ENCODE measurements around the gene IL13.
"Not testable (repeated sequence)": the region's sequence is repeated elsewhere in the genome, so short reads cannot be mapped to it uniquely, and the experiment has no call there.

The IL13 gene

DNA sequence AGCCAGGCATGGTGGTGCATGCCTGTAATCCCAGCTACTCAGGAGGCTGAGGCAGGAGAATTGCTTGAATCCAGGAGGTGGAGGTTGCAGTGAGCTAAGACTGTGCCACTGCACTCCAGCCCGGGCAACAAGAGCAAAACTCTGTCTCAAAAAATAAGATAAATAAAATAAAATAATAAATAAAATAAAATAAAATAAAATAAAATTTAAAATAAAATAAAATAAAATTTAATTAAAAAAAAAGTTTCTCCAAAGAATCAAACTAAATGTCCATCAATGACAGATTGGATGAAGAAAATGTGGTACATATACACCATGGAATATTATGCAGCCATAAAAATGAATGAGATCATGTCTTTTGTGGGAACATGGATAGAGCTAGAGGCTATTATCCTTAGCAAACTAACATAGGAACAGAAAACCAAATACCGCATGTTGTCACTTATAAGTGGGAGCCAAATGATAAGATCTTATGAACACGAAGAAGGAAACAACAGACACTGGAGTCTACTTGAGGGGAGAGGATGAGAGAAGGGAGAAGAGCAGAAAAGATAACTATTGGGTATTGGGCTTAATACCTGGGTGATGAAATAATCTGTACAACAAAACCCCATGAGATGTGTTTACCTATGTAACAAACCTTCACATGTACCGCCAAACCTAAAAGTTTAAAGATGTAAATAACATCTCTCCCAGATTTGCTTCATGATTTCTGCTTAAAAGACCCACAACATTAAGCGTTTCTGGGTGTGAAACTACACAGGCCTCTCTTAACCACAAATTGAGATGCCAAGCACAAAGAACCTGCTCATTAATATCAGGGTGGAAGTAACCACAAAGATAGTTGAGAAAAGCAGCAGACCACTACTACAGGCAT, 34.0 kb downstream of the IL13 start:
- not testable (repeated sequence) for DNase-seq

DNA sequence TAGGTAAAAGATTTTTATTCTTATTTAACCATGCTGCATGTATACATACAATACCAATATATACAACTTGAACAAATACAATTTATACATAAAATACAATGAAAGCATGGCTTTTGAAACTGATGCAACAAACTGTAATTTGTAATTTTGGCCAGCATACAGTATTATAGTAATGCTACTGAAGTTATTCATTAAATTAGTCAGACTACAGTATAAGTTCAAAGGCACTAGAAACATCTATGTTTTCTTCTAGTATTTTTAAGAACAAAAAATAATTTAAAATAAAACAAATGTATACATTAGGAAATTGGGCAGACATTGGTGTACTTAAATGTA, 34.6 kb downstream of the IL13 start:
- no peak for DNase-seq

DNA sequence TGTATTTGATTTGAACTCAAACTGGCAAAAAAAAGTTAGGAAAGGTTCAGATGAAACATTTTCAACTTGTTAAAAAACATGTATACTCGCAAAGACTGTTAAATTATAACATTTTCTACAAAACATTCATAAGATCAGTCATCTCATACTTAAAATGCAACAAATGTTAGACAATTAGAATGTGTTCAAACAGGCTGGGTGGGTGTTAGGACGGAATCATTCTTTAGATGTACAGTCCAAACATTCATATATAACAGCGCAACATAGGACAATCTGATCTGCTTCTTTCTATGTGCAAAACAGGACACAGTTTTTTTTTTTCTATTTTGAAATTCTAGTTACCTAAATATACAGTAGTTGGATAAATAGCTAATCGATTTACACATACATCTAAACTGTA, 38.0 kb downstream of the IL13 start:
- no peak for DNase-seq

DNA sequence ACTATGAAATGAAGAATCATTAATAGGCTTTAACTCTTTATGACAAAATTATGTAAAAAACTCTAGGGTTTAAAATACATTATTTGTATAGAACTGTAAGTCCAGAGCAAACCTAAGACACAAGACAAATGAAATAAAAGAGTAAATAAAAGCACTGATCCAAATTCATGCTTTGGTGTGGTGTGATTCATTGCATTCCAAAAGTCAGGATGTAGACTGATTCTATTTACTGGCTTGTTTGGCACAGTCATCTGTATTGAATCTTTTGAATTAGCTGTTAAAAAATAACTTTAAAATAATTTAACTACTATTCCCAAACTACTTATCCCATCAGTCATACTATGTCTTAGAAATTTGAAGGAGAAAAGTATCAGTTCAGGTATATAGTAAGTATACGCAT, 46.9 kb downstream of the IL13 start:
- DNase-seq: no peak

DNA sequence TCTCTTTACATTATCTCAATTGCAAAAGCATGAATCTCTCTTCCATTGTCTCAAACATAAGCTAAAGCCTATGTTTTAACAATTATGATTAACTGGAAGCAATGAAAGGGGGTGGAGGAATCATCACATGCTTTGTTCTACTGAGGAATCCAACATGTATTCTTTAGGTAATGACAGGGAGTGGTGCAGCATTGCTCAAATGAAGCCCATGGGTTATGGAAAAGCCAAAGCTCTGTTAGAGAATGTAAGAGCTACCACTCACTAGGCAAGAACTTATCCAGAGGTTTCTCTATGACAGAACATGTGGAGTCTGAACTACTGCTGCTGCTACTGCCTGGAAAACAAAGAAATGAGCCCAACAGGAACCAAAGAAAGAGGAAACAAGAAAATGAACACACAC, 50.7 kb downstream of the IL13 start:
- DNase-seq: no peak
